ENCODE measurements around the gene RPS14. TPM values are rescaled to one million over a fixed set of nuclear protein-coding genes. Genes with fewer than 3 reads are reported as not detected.

Gene RPS14
- total RNA-seq, 1 experiment from 2014 or later, result 1,789 TPM

DNA sequence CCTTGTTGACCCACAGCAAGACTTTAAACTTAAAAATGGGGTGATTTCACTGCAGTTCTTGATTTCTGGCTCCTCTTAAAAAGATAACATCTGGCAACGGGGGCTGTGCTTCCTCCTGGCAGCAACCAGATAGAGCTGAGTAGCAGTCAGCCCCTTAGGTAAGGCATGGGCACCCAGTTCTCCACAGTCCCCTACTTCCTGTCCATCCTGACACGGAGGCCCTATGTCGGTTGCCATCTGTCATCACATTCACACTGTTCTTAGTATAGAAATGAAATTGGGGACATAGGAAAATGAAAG lies 48.5 kb downstream of the RPS14 start:
- no peak overlapping the region for H3K4me3 ChIP-seq (ENCODE audit: low read depth, low read length, poor library complexity, severe bottlenecking)
- no TSS peak for BruUV-seq (replicated peaks)
- intact Hi-C loops (cut with micrococcal nuclease; ENCODE audit: unreplicated experiment), result no loop called here
- H3K27me3 ChIP-seq (replicated peaks; ENCODE audit: insufficient read depth, low read depth, low read length, poor library complexity), result no peaks in the 10 kb centered on the region
- CTCF ChIA-PET, result no interaction called here
- H3K27ac ChIP-seq (ENCODE audit: low read depth, low read length, poor library complexity, severe bottlenecking), result no peak overlapping the region
- H3K36me3 ChIP-seq (ENCODE audit: insufficient read depth, low read length, poor library complexity, severe bottlenecking), result peaks cover 32% of the 10 kb centered on the region
- no peak for DNase-seq (ENCODE audit: low spot score)
- no peak for TF ChIP-seq EZH2 (IDR thresholded peaks at IDR 0.05; ENCODE audit: borderline replicate concordance, low read depth, low read length, poor library complexity, severe bottlenecking)
- TF ChIP-seq, protein P1, sequence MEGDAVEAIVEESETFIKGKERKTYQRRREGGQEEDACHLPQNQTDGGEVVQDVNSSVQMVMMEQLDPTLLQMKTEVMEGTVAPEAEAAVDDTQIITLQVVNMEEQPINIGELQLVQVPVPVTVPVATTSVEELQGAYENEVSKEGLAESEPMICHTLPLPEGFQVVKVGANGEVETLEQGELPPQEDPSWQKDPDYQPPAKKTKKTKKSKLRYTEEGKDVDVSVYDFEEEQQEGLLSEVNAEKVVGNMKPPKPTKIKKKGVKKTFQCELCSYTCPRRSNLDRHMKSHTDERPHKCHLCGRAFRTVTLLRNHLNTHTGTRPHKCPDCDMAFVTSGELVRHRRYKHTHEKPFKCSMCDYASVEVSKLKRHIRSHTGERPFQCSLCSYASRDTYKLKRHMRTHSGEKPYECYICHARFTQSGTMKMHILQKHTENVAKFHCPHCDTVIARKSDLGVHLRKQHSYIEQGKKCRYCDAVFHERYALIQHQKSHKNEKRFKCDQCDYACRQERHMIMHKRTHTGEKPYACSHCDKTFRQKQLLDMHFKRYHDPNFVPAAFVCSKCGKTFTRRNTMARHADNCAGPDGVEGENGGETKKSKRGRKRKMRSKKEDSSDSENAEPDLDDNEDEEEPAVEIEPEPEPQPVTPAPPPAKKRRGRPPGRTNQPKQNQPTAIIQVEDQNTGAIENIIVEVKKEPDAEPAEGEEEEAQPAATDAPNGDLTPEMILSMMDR (conservative IDR thresholded peaks at IDR 0.05; ENCODE audit: low read depth, low read length), result no peak
- POLR2A ChIA-PET (ENCODE audit: low non-redundant PET), result no interaction called here
- no peaks in the 10 kb centered on the region for H3K9me3 ChIP-seq (ENCODE audit: low read depth, low read length, poor library complexity, severe bottlenecking)
- H3K4me1 ChIP-seq (ENCODE audit: insufficient read depth, low read length, poor library complexity, severe bottlenecking), result no peaks in the 10 kb centered on the region

DNA sequence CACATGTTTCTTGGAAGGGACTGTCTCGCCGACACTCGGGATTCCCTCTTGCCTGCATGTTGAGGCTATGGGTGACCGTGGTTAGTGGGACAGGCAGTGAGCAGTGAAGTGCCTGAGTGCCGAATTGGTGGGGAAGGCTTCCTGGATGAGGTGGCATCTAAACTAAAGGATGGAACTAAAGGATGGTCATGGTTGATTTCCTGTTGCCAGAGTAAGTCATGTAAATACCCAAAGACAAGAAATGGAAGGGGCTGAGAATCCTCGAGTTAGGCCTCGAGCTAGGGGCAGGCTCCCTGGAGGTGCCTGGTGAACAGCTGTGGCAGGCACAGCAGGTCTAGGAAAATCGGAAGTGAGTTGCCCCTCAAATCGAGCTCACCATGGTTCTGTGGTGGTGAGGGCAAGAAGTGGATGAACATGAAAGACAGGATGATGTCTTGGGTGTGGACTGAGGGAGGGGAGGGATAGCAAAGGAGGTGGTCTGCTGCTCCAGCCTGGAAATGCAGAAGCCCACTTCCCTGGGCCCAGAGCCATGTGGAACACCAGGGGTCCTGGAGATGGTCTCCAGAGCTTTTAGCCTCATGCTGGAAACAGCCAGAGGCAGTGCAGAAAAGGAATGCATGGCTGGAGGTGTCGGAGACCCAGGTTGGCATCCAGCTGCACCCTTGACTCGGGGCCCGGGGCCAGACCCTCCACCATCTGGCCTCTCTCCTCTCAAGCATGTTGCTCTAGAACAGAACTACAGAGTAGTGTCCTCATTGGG lies 49.0 kb downstream of the RPS14 start:
- H3K27me3 ChIP-seq (replicated peaks; ENCODE audit: insufficient read depth, low read depth, low read length, poor library complexity), result no peaks in the 10 kb centered on the region
- no TSS peak for BruUV-seq (replicated peaks)
- intact Hi-C loops (cut with micrococcal nuclease; ENCODE audit: unreplicated experiment), result no loop called here
- H3K9me3 ChIP-seq (ENCODE audit: low read depth, low read length, poor library complexity, severe bottlenecking), result no peaks in the 10 kb centered on the region
- H3K27ac ChIP-seq (ENCODE audit: low read depth, low read length, poor library complexity, severe bottlenecking), result no peak overlapping the region
- no peak for TF ChIP-seq EZH2 (IDR thresholded peaks at IDR 0.05; ENCODE audit: borderline replicate concordance, low read depth, low read length, poor library complexity, severe bottlenecking)
- TF ChIP-seq, protein P1 (conservative IDR thresholded peaks at IDR 0.05; ENCODE audit: low read depth, low read length), result no peak
- peaks cover 37% of the 10 kb centered on the region for H3K36me3 ChIP-seq (ENCODE audit: insufficient read depth, low read length, poor library complexity, severe bottlenecking)
- peak; percentile 18 for DNase-seq (ENCODE audit: low spot score)
- POLR2A ChIA-PET (ENCODE audit: low non-redundant PET), result no interaction called here
- CTCF ChIA-PET, result no interaction called here
- H3K4me3 ChIP-seq (ENCODE audit: low read depth, low read length, poor library complexity, severe bottlenecking), result no peak overlapping the region
- H3K4me1 ChIP-seq (ENCODE audit: insufficient read depth, low read length, poor library complexity, severe bottlenecking), result no peaks in the 10 kb centered on the region

DNA sequence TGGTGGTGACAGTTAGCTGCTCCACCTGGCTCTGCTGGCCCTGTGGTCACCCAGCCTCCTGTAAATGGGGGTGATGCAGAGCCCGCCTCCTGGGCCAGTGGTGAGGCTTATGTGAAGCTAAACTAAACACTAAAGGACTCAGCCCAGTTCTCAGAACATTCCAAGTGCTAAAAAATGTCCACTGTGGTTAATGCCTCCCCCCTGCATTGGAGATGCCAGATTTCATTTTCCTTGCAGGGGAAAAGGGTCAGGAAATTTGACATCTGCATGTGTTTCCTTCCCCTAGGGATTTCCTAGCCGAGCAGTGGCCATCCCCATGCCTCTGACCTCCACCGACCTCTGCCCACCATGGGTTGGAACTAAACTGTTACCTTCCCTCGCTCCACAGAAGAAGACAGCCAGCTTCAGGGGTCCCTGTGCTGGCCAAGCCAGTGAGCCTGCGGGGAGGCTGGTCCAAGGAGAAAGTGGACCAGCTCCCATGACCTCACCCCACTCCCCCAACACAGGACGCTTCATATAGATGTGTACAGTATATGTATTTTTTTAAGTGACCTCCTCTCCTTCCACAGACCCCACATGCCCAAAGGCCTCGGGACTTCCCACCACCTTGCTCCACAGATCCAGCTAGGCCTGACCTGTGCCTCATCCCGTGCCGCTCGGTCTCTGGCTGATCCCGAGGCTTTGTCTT lies 49.9 kb downstream of the RPS14 start:
- POLR2A ChIA-PET (ENCODE audit: low non-redundant PET), result no interaction called here
- peaks cover 44% of the 10 kb centered on the region for H3K36me3 ChIP-seq (ENCODE audit: insufficient read depth, low read length, poor library complexity, severe bottlenecking)
- H3K4me1 ChIP-seq (ENCODE audit: insufficient read depth, low read length, poor library complexity, severe bottlenecking), result no peaks in the 10 kb centered on the region
- no peaks in the 10 kb centered on the region for H3K9me3 ChIP-seq (ENCODE audit: low read depth, low read length, poor library complexity, severe bottlenecking)
- no TSS peak for BruUV-seq (replicated peaks)
- CTCF ChIA-PET, result interaction anchor here (1.1 kb wide), 1 partner anchor 63 kb away, joined by 4 read pairs; no protein-coding TSS in a partner anchor
- H3K27me3 ChIP-seq (replicated peaks; ENCODE audit: insufficient read depth, low read depth, low read length, poor library complexity), result no peaks in the 10 kb centered on the region
- H3K27ac ChIP-seq (ENCODE audit: low read depth, low read length, poor library complexity, severe bottlenecking), result no peak overlapping the region
- DNase-seq (ENCODE audit: low spot score), result no peak
- intact Hi-C loops (cut with micrococcal nuclease; ENCODE audit: unreplicated experiment), result no loop called here
- TF ChIP-seq EZH2 (IDR thresholded peaks at IDR 0.05; ENCODE audit: borderline replicate concordance, low read depth, low read length, poor library complexity, severe bottlenecking), result no peak
- TF ChIP-seq, protein P1 (conservative IDR thresholded peaks at IDR 0.05; ENCODE audit: low read depth, low read length), result no peak
- no peak overlapping the region for H3K4me3 ChIP-seq (ENCODE audit: low read depth, low read length, poor library complexity, severe bottlenecking)
